GM12874 (cell line): ENCODE results near the gene DUS1L.

ENCODE experiments used
- CTCF ChIP-seq: IDR thresholded peaks from 2 replicates; pipeline ENCODE4 v1.5.1; 2011; ENCODE audit warnings: low read depth, mild to moderate bottlenecking, control low read depth, low read length, moderate library complexity; ENCODE audit not compliant: insufficient read depth

Gene DUS1L

GRCh38 chr17:82080789-82081464, 15.3 kb upstream of the DUS1L start:
- TF ChIP-seq CTCF, result no peak

- TF ChIP-seq CTCF, result no peak
Measured at GRCh38 chr17:82080048-82080788, 14.6 kb upstream of the DUS1L start.

- no peak for TF ChIP-seq CTCF
Measured at GRCh38 chr17:82079001-82079677, 13.5 kb upstream of the DUS1L start.

- TF ChIP-seq CTCF, result no peak
Measured at GRCh38 chr17:82078433-82078832, 12.8 kb upstream of the DUS1L start.

- no peak for TF ChIP-seq CTCF
Measured at GRCh38 chr17:82077617-82078358, 12.2 kb upstream of the DUS1L start.

- TF ChIP-seq CTCF, result no peak
Measured at GRCh38 chr17:82076785-82077591, 11.4 kb upstream of the DUS1L start.
